Measurements from ENCODE around the gene TMEM218.

GRCh38 chr11:125146232-125146631, 34.8 kb upstream of the TMEM218 start:
- TF ChIP-seq RAD21 (IDR thresholded peaks at IDR 0.05 in 1 of 2, conservative IDR thresholded peaks at IDR 0.05 in 1 of 2; ENCODE audit: low read depth in 2 of 2, low read length in 2 of 2) (no peak), CTCF (IDR thresholded peaks at IDR 0.05; ENCODE audit: control extremely low read depth in 1 of 3, insufficient read depth in 1 of 3, low read depth in 1 of 3, low read length in 3 of 3) (no peak), GABPA (IDR thresholded peaks at IDR 0.05; ENCODE audit: borderline replicate concordance, insufficient read depth, low read length) (no peak), SRF (IDR thresholded peaks at IDR 0.05; ENCODE audit: low read depth, low read length) (no peak), EP300 (IDR thresholded peaks at IDR 0.05; ENCODE audit: borderline replicate concordance in 1 of 2, low read depth in 2 of 2, low read length in 2 of 2) (no peak), POLR2AphosphoS5 (IDR thresholded peaks at IDR 0.05; ENCODE audit: low read depth, low read length) (no peak), SP2 (IDR thresholded peaks at IDR 0.05; ENCODE audit: low read length) (no peak), USF2 (IDR thresholded peaks at IDR 0.05; ENCODE audit: low read length) (no peak), SP1 (IDR thresholded peaks at IDR 0.05; ENCODE audit: low read depth, low read length) (no peak), BACH1 (IDR thresholded peaks at IDR 0.05; ENCODE audit: low read length) (no peak), MAFK (IDR thresholded peaks at IDR 0.05; ENCODE audit: low read depth, low read length) (no peak), EZH2 (IDR thresholded peaks at IDR 0.05; ENCODE audit: low read depth, low read length, severe bottlenecking) (no peak), CHD1 (IDR thresholded peaks at IDR 0.05; ENCODE audit: low read depth, low read length) (no peak)
